H1 (cell line): ENCODE results near the gene CPHXL. TPM values are rescaled to one million over a fixed set of nuclear protein-coding genes. Genes with fewer than 3 reads are reported as not detected.

Experiments used
- CTCF ChIA-PET: fragments of 300-600 bp; sonication (Branson Sonifier 250); formaldehyde crosslinking; loops from one replicate; lab custom pipeline; 2021; ENCODE audit not compliant: partially characterized antibody; lab: Charles Lee
- POLR2A ChIA-PET: fragments of 300-600 bp; sonication (Branson Sonifier 250); formaldehyde crosslinking; loops from one replicate; lab custom pipeline; 2021; ENCODE audit warnings: inconsistent platforms; ENCODE audit not compliant: partially characterized antibody; lab: Charles Lee
- DNase-seq, 2 experiments: peaks; one replicate each; pipeline versions ENCODE4 v3.0.0 to v3.0.0-alpha.2; 2010 to 2022; ENCODE audit warnings: low spot score in 2 of 2, low read depth in 1 of 2, mixed read lengths in 1 of 2
- FAIRE-seq: peaks from 2 replicates; lab custom pipeline; 2011; peaks lifted over from hg19 to GRCh38; lab: Jason Lieb, UNC
- H2AFZ ChIP-seq: 2 replicates; pipeline ENCODE4 v1.8.1; 2012; ENCODE audit warnings: low read length, inconsistent platforms
- H2AK5ac ChIP-seq: 2 replicates; pipeline ENCODE4 v1.6.1; 2013; ENCODE audit warnings: low read depth, low read length
- H2BK120ac ChIP-seq: replicated peaks from 2 replicates; pipeline ENCODE3; 2013; ENCODE audit warnings: low read depth, low read length, inconsistent platforms
- H2BK12ac ChIP-seq: 2 replicates; pipeline ENCODE4 v1.6.1; 2013; ENCODE audit warnings: low read depth, low read length
- H2BK15ac ChIP-seq: 2 replicates; pipeline ENCODE4 v1.6.1; 2013; ENCODE audit warnings: low read length
- H2BK20ac ChIP-seq: 2 replicates; pipeline ENCODE4 v1.6.1; 2013; ENCODE audit warnings: low read length
- H2BK5ac ChIP-seq: 2 replicates; pipeline ENCODE4 v1.6.1; 2013; ENCODE audit warnings: low read depth, low read length
- H3K14ac ChIP-seq: 2 replicates; pipeline ENCODE4 v1.6.1; 2013; ENCODE audit warnings: inconsistent platforms; ENCODE audit not compliant: insufficient read length
- H3K18ac ChIP-seq: 2 replicates; pipeline ENCODE4 v1.6.1; 2013; ENCODE audit warnings: low read length; ENCODE audit errors: extremely low read depth
- H3K23ac ChIP-seq: 2 replicates; pipeline ENCODE4 v1.6.1; 2013; ENCODE audit warnings: inconsistent platforms; ENCODE audit not compliant: insufficient read length
- H3K23me2 ChIP-seq: 2 replicates; pipeline ENCODE4 v1.6.1; 2013; ENCODE audit warnings: low read depth, low read length
- H3K27ac ChIP-seq: 2 replicates; pipeline ENCODE4 v1.6.1; 2011; ENCODE audit warnings: low read depth, low read length, inconsistent platforms
- H3K27me3 ChIP-seq, 4 experiments: replicated peaks in 1 of 4; 1 replicate in 1 of 4; 2 replicates in 3 of 4; pipeline versions ENCODE4 v1.6.1 to v1.8.1; 2011 to 2013; ENCODE audit warnings: low read length in 3 of 4, mild to moderate bottlenecking in 3 of 4, inconsistent platforms in 2 of 4, mixed read lengths in 2 of 4, moderate library complexity in 1 of 4; ENCODE audit not compliant: control insufficient read depth in 3 of 4, insufficient read depth in 3 of 4; ENCODE audit errors: extremely low read depth in 1 of 4
- H3K36me3 ChIP-seq, 4 experiments: 2 replicates each; pipeline versions ENCODE4 v1.6.1 to v1.8.1; 2011 to 2013; ENCODE audit warnings: mild to moderate bottlenecking in 4 of 4, low read length in 3 of 4, moderate library complexity in 2 of 4, control low read depth in 1 of 4, inconsistent platforms in 1 of 4; ENCODE audit not compliant: insufficient read depth in 4 of 4, control insufficient read depth in 2 of 4
- H3K4ac ChIP-seq: replicated peaks from 2 replicates; pipeline ENCODE3; 2013; ENCODE audit warnings: low read length, low read depth, mixed read lengths, inconsistent platforms; ENCODE audit not compliant: insufficient read length
- H3K4me1 ChIP-seq, 4 experiments: replicated peaks in 1 of 4; 1 replicate in 1 of 4; 2 replicates in 3 of 4; pipeline versions ENCODE4 v1.6.1 to v1.8.1; 2011 to 2013; ENCODE audit warnings: low read length in 3 of 4, inconsistent platforms in 2 of 4, mixed read lengths in 1 of 4; ENCODE audit not compliant: insufficient read depth in 4 of 4, control insufficient read depth in 3 of 4
- H3K4me2 ChIP-seq, 2 experiments: 2 replicates each; pipeline versions ENCODE4 v1.6.1 to v1.8.1; 2011 to 2013; ENCODE audit warnings: low read depth in 2 of 2, low read length in 2 of 2, control low read depth in 1 of 2, inconsistent platforms in 1 of 2, mild to moderate bottlenecking in 1 of 2; ENCODE audit not compliant: insufficient read depth in 1 of 2
- H3K4me3 ChIP-seq, 4 experiments: fragments of 200-600, 300-600 bp in 1 of 4; sonication (generic), shearing (Covaris generic), sonication (Bioruptor Twin) in 1 of 4; 2 replicates each; pipeline versions ENCODE4 v1.5.1 to v1.8.1; 2011 to 2016; ENCODE audit warnings: low read length in 4 of 4, low read depth in 3 of 4, control low read depth in 2 of 4, inconsistent platforms in 2 of 4, mild to moderate bottlenecking in 2 of 4, mixed read lengths in 1 of 4, moderate library complexity in 1 of 4; ENCODE audit not compliant: insufficient read depth in 2 of 4; ENCODE audit errors: extremely low read depth in 1 of 4
- H3K56ac ChIP-seq: replicated peaks from 2 replicates; pipeline ENCODE3; 2013; ENCODE audit warnings: low read depth, mild to moderate bottlenecking, mixed read lengths, low read length, inconsistent platforms; ENCODE audit not compliant: insufficient read length
- H3K79me1 ChIP-seq: 2 replicates; pipeline ENCODE4 v1.6.1; 2013; ENCODE audit warnings: low read depth, low read length, control low read depth
- H3K79me2 ChIP-seq, 2 experiments: 2 replicates each; pipeline versions ENCODE4 v1.6.1 to v1.8.1; 2012 to 2013; ENCODE audit warnings: low read length in 2 of 2, mild to moderate bottlenecking in 2 of 2, inconsistent platforms in 1 of 2; ENCODE audit not compliant: insufficient read depth in 2 of 2, control insufficient read depth in 1 of 2
- H3K9ac ChIP-seq, 4 experiments: replicated peaks in 1 of 4; 1 replicate in 1 of 4; 2 replicates in 3 of 4; pipeline versions ENCODE4 v1.6.1 to v1.8.1; 2011 to 2013; ENCODE audit warnings: low read depth in 3 of 4, low read length in 3 of 4, control low read depth in 2 of 4, mild to moderate bottlenecking in 2 of 4, moderate library complexity in 2 of 4, inconsistent platforms in 1 of 4; ENCODE audit errors: extremely low read depth in 1 of 4
- H3K9me3 ChIP-seq, 2 experiments: 2 replicates each; pipeline versions ENCODE4 v1.6.1 to v1.8.1; 2012 to 2013; ENCODE audit warnings: mild to moderate bottlenecking in 2 of 2, moderate library complexity in 2 of 2, control low read depth in 1 of 2, inconsistent platforms in 1 of 2, low read depth in 1 of 2, low read length in 1 of 2, mixed read lengths in 1 of 2; ENCODE audit not compliant: insufficient read depth in 2 of 2
- H4K20me1 ChIP-seq, 2 experiments: replicated peaks in 1 of 2; 2 replicates each; pipeline versions ENCODE3 to v1.8.1; 2011 to 2013; ENCODE audit warnings: inconsistent platforms in 2 of 2, low read length in 2 of 2, mild to moderate bottlenecking in 1 of 2; ENCODE audit not compliant: insufficient read depth in 2 of 2, control insufficient read depth in 1 of 2
- H4K5ac ChIP-seq: 2 replicates; pipeline ENCODE4 v1.6.1; 2013; ENCODE audit warnings: low read length, low read depth, mixed read lengths, inconsistent platforms; ENCODE audit not compliant: insufficient read length
- H4K8ac ChIP-seq: 2 replicates; pipeline ENCODE4 v1.8.0; 2013; ENCODE audit warnings: mild to moderate bottlenecking, moderate library complexity, low read length, inconsistent platforms; ENCODE audit not compliant: insufficient read depth; ENCODE audit errors: extremely low read depth
- H4K91ac ChIP-seq: replicated peaks from 2 replicates; pipeline ENCODE3; 2013; ENCODE audit warnings: low read length, mixed read lengths, inconsistent platforms; ENCODE audit not compliant: insufficient read length
- RAD21 ChIP-seq, 2 experiments: IDR thresholded peaks in 1 of 2; conservative IDR thresholded peaks in 1 of 2; 2 replicates each; pipeline ENCODE4 v1.6.1; 2011; ENCODE audit warnings: low read depth in 2 of 2, low read length in 2 of 2, improper control_type of control experiment in 1 of 2, inconsistent platforms in 1 of 2, mild to moderate bottlenecking in 1 of 2, moderate library complexity in 1 of 2
- WGBS, 2 experiments: shearing (Covaris generic) in 1 of 2; methylation state at CpG; one replicate each; pipeline versions ENCODE4 v1.1.6 to v1.1.7; 2013 to 2015; ENCODE audit warnings: low lambda C conversion rate in 2 of 2, mixed read lengths in 2 of 2, inconsistent platforms in 1 of 2, low coverage in 1 of 2, missing lambda C conversion rate in 1 of 2; ENCODE audit not compliant: insufficient replicate concordance in 2 of 2, insufficient coverage in 1 of 2, insufficient read length in 1 of 2; ENCODE audit errors: extremely low coverage in 1 of 2, missing lambda C conversion rate in 1 of 2; 5-methylcytosine and 5-hydroxymethylcytosine counted together
- polyA plus RNA-seq, 7 experiments: library from polyadenylated mRNA; depleted of rRNA in 3 of 7; stranded (reverse) in 5 of 7; unstranded in 2 of 7; fragments of >200 nt in 5 of 7; fragments of 200-250 nt in 2 of 7; gene quantifications; 1 replicate in 5 of 7; 2 replicates in 1 of 7; 4 replicates in 1 of 7; pipeline versions ENCODE4 v1.2.1 to v1.2.3, GENCODE V29; 2011 to 2013; ENCODE audit warnings: missing spikeins in 2 of 7, mixed read lengths in 2 of 7
- total RNA-seq: library from RNA; stranded (reverse); fragmentation: NEBNext Ultra II Directional; extraction: Animal tissue kit (Norgen Biotek cat#: 25700); gene quantifications from 2 replicates; pipeline ENCODE4 v1.2.1, GENCODE V29; 2021
- TF ChIP-seq, protein P1 (sequence below), 3 experiments: IDR thresholded peaks; 1 replicate in 2 of 3; 2 replicates in 1 of 3; pipeline versions ENCODE4 v1.5.1 to v1.6.1; 2011; ENCODE audit warnings: low read length in 3 of 3, mild to moderate bottlenecking in 3 of 3, inconsistent platforms in 2 of 3, low read depth in 1 of 3, moderate library complexity in 1 of 3; ENCODE audit not compliant: insufficient read depth in 1 of 3; ENCODE audit errors: control extremely low read depth in 1 of 3
- TF ChIP-seq, protein P2 (sequence below): IDR thresholded peaks from 2 replicates; pipeline ENCODE4 v1.6.1; 2012; ENCODE audit warnings: low read length, inconsistent platforms

Gene CPHXL
- total and polyA plus RNA-seq, 2 of the 8 experiments (the other 6 are each of a cell fraction or from before 2014, with no cell fraction given): not detected

DNA sequence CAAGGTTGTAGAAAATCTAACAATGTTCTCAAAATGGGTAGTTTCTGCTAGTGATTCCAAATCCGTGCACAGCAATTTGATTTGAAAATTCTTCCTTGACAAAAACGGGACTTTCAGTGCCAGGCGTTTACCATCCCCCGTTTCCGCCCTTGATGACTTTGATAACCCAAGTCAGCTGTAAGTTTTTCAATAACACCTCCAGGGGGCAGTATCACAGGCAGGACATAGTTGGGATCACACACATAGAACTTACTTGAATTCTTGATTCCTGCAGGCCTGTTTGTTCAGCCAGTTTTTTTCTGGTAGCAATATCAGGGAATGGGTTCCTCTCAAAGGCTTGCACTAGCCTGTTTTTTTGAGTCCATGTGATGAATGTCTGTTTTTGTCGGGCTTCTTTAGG, 30.6 kb downstream of the CPHXL start:
- H4K8ac ChIP-seq: no peak overlapping the region
- no peak overlapping the region for H4K5ac ChIP-seq
- H3K27ac ChIP-seq: no peak overlapping the region
- no peaks in the 10 kb centered on the region for H4K20me1 ChIP-seq
- no peaks in the 10 kb centered on the region for H3K27me3 ChIP-seq
- no peak overlapping the region for H2AFZ ChIP-seq
- no peak overlapping the region for H4K91ac ChIP-seq
- H3K9ac ChIP-seq: no peak overlapping the region
- H2AK5ac ChIP-seq: no peak overlapping the region
- no peak for DNase-seq
- ChIA-PET POLR2A (no interaction called here), CTCF (interaction anchor here (0.6 to 1.9 kb wide), 10 partner anchors 10 to 178 kb away, joined by 3 to 10 read pairs (median 4); partner anchors contain the start of genes CPHXL and CPHXL2)
- no peaks in the 10 kb centered on the region for H3K79me2 ChIP-seq
- H2BK12ac ChIP-seq: no peak overlapping the region
- H3K23me2 ChIP-seq: no peaks in the 10 kb centered on the region
- H3K4me3 ChIP-seq: no peak overlapping the region
- H3K4ac ChIP-seq: no peak overlapping the region
- WGBS, 2 experiments: 83% methylated on average over 6 of the region's 6 CpGs; no CpG with 5 or more reads in 1 of the 2 experiments
- H3K9me3 ChIP-seq: 0 out of 4 replicates have a peak, but pooled peaks cover 0 to 1% of the 10 kb centered on the region in 2 experiments
- peak in 1 of 2 experiments; percentile 44; a peak in 1 of 4 replicates for TF ChIP-seq RAD21 (IDR thresholded peaks at IDR 0.05 in 1 of 2, conservative IDR thresholded peaks at IDR 0.05 in 1 of 2; ENCODE audit: low read depth in 2 of 2, low read length in 2 of 2)
- TF ChIP-seq, protein P1, sequence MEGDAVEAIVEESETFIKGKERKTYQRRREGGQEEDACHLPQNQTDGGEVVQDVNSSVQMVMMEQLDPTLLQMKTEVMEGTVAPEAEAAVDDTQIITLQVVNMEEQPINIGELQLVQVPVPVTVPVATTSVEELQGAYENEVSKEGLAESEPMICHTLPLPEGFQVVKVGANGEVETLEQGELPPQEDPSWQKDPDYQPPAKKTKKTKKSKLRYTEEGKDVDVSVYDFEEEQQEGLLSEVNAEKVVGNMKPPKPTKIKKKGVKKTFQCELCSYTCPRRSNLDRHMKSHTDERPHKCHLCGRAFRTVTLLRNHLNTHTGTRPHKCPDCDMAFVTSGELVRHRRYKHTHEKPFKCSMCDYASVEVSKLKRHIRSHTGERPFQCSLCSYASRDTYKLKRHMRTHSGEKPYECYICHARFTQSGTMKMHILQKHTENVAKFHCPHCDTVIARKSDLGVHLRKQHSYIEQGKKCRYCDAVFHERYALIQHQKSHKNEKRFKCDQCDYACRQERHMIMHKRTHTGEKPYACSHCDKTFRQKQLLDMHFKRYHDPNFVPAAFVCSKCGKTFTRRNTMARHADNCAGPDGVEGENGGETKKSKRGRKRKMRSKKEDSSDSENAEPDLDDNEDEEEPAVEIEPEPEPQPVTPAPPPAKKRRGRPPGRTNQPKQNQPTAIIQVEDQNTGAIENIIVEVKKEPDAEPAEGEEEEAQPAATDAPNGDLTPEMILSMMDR (IDR thresholded peaks at IDR 0.05; ENCODE audit: control extremely low read depth in 1 of 3, insufficient read depth in 1 of 3, low read depth in 1 of 3, low read length in 3 of 3): peak in 2 of 3 experiments; percentile 38 to 61; a peak in 2 of 4 replicates
- TF ChIP-seq, protein P2, sequence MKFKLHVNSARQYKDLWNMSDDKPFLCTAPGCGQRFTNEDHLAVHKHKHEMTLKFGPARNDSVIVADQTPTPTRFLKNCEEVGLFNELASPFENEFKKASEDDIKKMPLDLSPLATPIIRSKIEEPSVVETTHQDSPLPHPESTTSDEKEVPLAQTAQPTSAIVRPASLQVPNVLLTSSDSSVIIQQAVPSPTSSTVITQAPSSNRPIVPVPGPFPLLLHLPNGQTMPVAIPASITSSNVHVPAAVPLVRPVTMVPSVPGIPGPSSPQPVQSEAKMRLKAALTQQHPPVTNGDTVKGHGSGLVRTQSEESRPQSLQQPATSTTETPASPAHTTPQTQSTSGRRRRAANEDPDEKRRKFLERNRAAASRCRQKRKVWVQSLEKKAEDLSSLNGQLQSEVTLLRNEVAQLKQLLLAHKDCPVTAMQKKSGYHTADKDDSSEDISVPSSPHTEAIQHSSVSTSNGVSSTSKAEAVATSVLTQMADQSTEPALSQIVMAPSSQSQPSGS: no peak
- no peak overlapping the region for H2BK20ac ChIP-seq
- no peak overlapping the region for H3K14ac ChIP-seq
- no peak overlapping the region for H2BK120ac ChIP-seq
- no peak overlapping the region for H3K18ac ChIP-seq
- H2BK5ac ChIP-seq: no peak overlapping the region
- no peak for FAIRE-seq
- H3K4me1 ChIP-seq: no peaks in the 10 kb centered on the region
- H3K23ac ChIP-seq: no peak overlapping the region
- no peak overlapping the region for H3K4me2 ChIP-seq
- no peak overlapping the region for H2BK15ac ChIP-seq
- no peaks in the 10 kb centered on the region for H3K36me3 ChIP-seq
- no peaks in the 10 kb centered on the region for H3K79me1 ChIP-seq
- no peak overlapping the region for H3K56ac ChIP-seq
